ENCODE measurements around the gene VPS13C.
"Not testable (repeated sequence)": the region's sequence is repeated elsewhere in the genome, so short reads cannot be mapped to it uniquely, and the experiment has no call there.

VPS13C gene

GRCh38 chr15:62050115-62050514, 10.1 kb downstream of the VPS13C start:
- no peak overlapping the region for H3K4me3 ChIP-seq (ENCODE audit: low read depth, low read length)

GRCh38 chr15:62048254-62048653, 12.0 kb downstream of the VPS13C start:
- H3K4me3 ChIP-seq (ENCODE audit: low read depth, low read length) = not testable (repeated sequence)

GRCh38 chr15:62047282-62047827, 12.9 kb downstream of the VPS13C start:
- H3K4me3 ChIP-seq (ENCODE audit: low read depth, low read length) = no peak overlapping the region

GRCh38 chr15:62046078-62046743, 14.0 kb downstream of the VPS13C start:
- H3K4me3 ChIP-seq (ENCODE audit: low read depth, low read length) = no peak overlapping the region

GRCh38 chr15:62035256-62035924, 24.9 kb downstream of the VPS13C start:
- H3K4me3 ChIP-seq (ENCODE audit: low read depth, low read length) = no peak overlapping the region

GRCh38 chr15:62027916-62028315, 32.3 kb downstream of the VPS13C start:
- no peak overlapping the region for H3K4me3 ChIP-seq (ENCODE audit: low read depth, low read length)

- no peak overlapping the region for H3K4me3 ChIP-seq (ENCODE audit: low read depth, low read length)
These were observed 33.0 kb downstream of the VPS13C start for GRCh38 chr15:62027263-62027565.

- H3K4me3 ChIP-seq (ENCODE audit: low read depth, low read length) = no peak overlapping the region
These were observed 33.6 kb downstream of the VPS13C start for GRCh38 chr15:62026487-62027262.

- no peak overlapping the region for H3K4me3 ChIP-seq (ENCODE audit: low read depth, low read length)
These were observed 38.2 kb downstream of the VPS13C start for GRCh38 chr15:62021991-62022600.

- no peak overlapping the region for H3K4me3 ChIP-seq (ENCODE audit: low read depth, low read length)
These were observed 39.6 kb downstream of the VPS13C start for GRCh38 chr15:62020576-62021160.

- H3K4me3 ChIP-seq (ENCODE audit: low read depth, low read length) = not testable (repeated sequence)
These were observed 54.9 kb downstream of the VPS13C start for GRCh38 chr15:62005354-62005753.

- H3K4me3 ChIP-seq (ENCODE audit: low read depth, low read length) = no peak overlapping the region
These were observed 62.5 kb downstream of the VPS13C start for GRCh38 chr15:61997786-61998185.

GRCh38 chr15:61996056-61996635, 64.1 kb downstream of the VPS13C start:
- no peak overlapping the region for H3K4me3 ChIP-seq (ENCODE audit: low read depth, low read length)

GRCh38 chr15:61994216-61994615, 66.0 kb downstream of the VPS13C start:
- H3K4me3 ChIP-seq (ENCODE audit: low read depth, low read length) = no peak overlapping the region

- no peak overlapping the region for H3K4me3 ChIP-seq (ENCODE audit: low read depth, low read length)
These were observed 67.7 kb downstream of the VPS13C start for GRCh38 chr15:61992518-61992917.

- H3K4me3 ChIP-seq (ENCODE audit: low read depth, low read length) = no peak overlapping the region
These were observed 70.6 kb downstream of the VPS13C start for GRCh38 chr15:61989667-61990066.

- no peak overlapping the region for H3K4me3 ChIP-seq (ENCODE audit: low read depth, low read length)
These were observed 72.4 kb downstream of the VPS13C start for GRCh38 chr15:61987824-61988223.

GRCh38 chr15:61983081-61983480, 77.2 kb downstream of the VPS13C start:
- no peak overlapping the region for H3K4me3 ChIP-seq (ENCODE audit: low read depth, low read length)

GRCh38 chr15:61978225-61978624, 82.0 kb downstream of the VPS13C start:
- no peak overlapping the region for H3K4me3 ChIP-seq (ENCODE audit: low read depth, low read length)

- H3K4me3 ChIP-seq (ENCODE audit: low read depth, low read length) = no peak overlapping the region
These were observed 85.5 kb downstream of the VPS13C start for GRCh38 chr15:61974759-61975158.

GRCh38 chr15:61974118-61974517, 86.1 kb downstream of the VPS13C start:
- no peak overlapping the region for H3K4me3 ChIP-seq (ENCODE audit: low read depth, low read length)
